Measurements from ENCODE around the gene CYTH2. TPM values are rescaled to one million over a fixed set of nuclear protein-coding genes. Genes with fewer than 3 reads are reported as not detected.

The CYTH2 gene
- total and polyA plus RNA-seq, 12 donors, result 26.3 to 93.5 (median 52.8) TPM

DNA sequence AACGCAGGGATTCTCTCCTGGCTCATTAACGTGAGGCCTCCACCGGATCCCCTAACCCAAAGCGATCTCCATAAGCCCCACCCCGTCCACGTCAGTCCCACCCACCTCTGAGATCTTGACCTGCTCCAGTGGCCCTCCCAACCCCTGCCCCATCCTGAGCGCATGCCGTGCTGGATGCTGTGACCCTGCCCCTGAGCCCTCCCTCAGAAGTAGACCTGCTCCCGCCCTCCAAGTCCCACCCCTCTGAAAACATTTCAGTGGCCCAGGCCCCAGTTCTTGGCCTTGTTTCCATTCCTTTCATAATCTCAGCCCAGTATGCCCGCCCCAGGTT, 22.6 kb downstream of the CYTH2 start:
- no peak overlapping the region for H3K4me3 ChIP-seq
- intact Hi-C loops (cut with DNase I), result no loop called here
- DNase-seq, result peak in 1 of 7 donors; percentile 48
- no peaks in the 10 kb centered on the region for H3K9me3 ChIP-seq (replicated peaks in 1 of 3)
- H3K27ac ChIP-seq, result no peak overlapping the region
- TF ChIP-seq, protein P1, sequence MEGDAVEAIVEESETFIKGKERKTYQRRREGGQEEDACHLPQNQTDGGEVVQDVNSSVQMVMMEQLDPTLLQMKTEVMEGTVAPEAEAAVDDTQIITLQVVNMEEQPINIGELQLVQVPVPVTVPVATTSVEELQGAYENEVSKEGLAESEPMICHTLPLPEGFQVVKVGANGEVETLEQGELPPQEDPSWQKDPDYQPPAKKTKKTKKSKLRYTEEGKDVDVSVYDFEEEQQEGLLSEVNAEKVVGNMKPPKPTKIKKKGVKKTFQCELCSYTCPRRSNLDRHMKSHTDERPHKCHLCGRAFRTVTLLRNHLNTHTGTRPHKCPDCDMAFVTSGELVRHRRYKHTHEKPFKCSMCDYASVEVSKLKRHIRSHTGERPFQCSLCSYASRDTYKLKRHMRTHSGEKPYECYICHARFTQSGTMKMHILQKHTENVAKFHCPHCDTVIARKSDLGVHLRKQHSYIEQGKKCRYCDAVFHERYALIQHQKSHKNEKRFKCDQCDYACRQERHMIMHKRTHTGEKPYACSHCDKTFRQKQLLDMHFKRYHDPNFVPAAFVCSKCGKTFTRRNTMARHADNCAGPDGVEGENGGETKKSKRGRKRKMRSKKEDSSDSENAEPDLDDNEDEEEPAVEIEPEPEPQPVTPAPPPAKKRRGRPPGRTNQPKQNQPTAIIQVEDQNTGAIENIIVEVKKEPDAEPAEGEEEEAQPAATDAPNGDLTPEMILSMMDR (IDR thresholded peaks at IDR 0.05), result no peak
- no peaks in the 10 kb centered on the region for H3K27me3 ChIP-seq
- H3K4me1 ChIP-seq (replicated peaks in 1 of 2), result peaks cover 16 to 24% of the 10 kb centered on the region in 2 donors
- 33 to 47% (median 39%) methylated on average over 9 to 10 of the region's 10 CpGs for WGBS, 4 donors
- H3K36me3 ChIP-seq (replicated peaks in 1 of 2), result no peaks in the 10 kb centered on the region

GRCh38 chr19:48492925-48493717, 24.0 kb downstream of the CYTH2 start:
- Histone ChIP-seq H3K4me1 (replicated peaks in 1 of 2) (peaks cover 14 to 17% of the 10 kb centered on the region in 2 donors), H3K27ac (peak overlapping the region; percentile 36 to 89 (median 46)), H3K4me3 (peak overlapping the region in 2 of 4 donors; percentile 40 to 64), H3K36me3 (replicated peaks in 1 of 2) (no peaks in the 10 kb centered on the region), H3K9me3 (replicated peaks in 1 of 3) (no peaks in the 10 kb centered on the region), H3K27me3 (no peaks in the 10 kb centered on the region)
- TF ChIP-seq POLR2A (IDR thresholded peaks at IDR 0.05), result peak in 1 of 2 donors; percentile 56
- TF ChIP-seq, protein P1 (IDR thresholded peaks at IDR 0.05), result no peak
- DNase-seq, result peak; percentile 98 to 99 (median 99)
- WGBS, 4 donors, result 1 to 5% (median 2%) methylated on average over 15 to 47 of the region's 47 CpGs
- intact Hi-C loops (cut with DNase I), result no loop called here

DNA sequence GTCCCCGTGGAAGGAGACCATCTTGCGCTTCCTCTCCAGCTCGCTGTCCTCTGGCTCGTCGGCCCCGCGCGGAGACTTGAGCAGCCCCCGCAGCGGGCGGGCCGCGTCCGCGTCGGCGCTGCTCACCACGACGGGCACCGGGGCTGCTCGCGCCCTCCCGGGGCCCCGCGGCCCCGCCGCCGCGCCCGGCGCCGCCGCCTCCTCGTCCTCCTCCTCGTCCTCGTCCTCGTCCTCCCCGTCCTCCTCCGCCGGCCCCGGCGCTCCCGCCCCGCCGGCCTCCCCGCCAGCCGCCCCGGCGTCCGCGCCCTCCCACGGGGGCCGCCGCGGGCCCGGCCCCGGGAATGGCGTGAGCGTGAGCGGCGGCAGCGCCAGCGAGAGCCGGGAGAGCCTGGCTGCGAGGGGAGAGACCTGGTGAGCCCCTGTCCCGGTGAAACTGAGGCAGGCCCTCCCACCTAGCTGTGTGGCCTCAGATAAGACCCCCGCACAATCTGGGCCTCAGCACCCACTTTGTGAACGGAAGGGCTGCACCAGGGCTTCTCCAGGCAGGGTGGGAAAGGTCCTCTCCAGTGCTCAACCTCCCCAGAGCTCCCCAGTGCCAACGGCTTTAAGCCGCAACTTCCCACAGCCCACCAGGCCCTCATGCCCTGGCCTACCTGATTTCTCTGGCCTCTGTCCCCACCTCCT, 24.7 kb downstream of the CYTH2 start:
- no peaks in the 10 kb centered on the region for H3K27me3 ChIP-seq
- peak in 1 of 7 donors; percentile 48 for DNase-seq
- peak overlapping the region in 3 of 5 donors; percentile 36 to 89 (median 44) for H3K27ac ChIP-seq
- intact Hi-C loops (cut with DNase I), result no loop called here
- H3K36me3 ChIP-seq (replicated peaks in 1 of 2), result no peaks in the 10 kb centered on the region
- H3K4me1 ChIP-seq (replicated peaks in 1 of 2), result peaks cover 14 to 15% of the 10 kb centered on the region in 2 donors
- H3K4me3 ChIP-seq, result peak overlapping the region in 2 of 4 donors; percentile 40 to 64
- no peaks in the 10 kb centered on the region for H3K9me3 ChIP-seq (replicated peaks in 1 of 3)
- 4 to 40% (median 18%) methylated on average over 5 to 70 of the region's 70 CpGs for WGBS, 4 donors
- TF ChIP-seq POLR2A (IDR thresholded peaks at IDR 0.05), result peak in 1 of 2 donors; percentile 62
- TF ChIP-seq, protein P1 (IDR thresholded peaks at IDR 0.05), result no peak

DNA sequence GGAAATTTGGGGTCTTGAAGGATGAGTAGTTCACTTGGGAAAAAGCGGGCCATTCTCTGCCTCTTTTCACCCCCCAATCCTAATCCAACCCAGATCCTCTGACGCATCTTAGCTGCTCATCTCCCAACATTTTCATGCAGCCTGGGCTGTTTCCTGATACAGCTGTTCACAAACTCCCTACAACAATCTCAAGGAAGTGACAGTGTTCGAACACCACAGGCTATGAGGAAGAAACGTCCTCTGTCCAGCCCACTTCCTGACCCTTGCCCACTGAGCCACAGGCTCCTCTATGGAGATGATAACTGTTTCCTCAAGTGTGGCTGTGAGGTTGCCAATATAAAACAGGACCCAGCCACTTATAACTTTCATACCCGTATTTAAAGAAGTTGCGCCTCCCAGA, 26.2 kb downstream of the CYTH2 start:
- 52 to 79% (median 72%) methylated on average over 5 to 6 of the region's 6 CpGs for WGBS, 4 donors

More for the DNA sequence above, 26.2 kb downstream of the CYTH2 start:
- intact Hi-C loops (cut with DNase I), result no loop called here
- no peaks in the 10 kb centered on the region for H3K27me3 ChIP-seq
- no peaks in the 10 kb centered on the region for H3K9me3 ChIP-seq (replicated peaks in 1 of 3)
- peak overlapping the region in 2 of 5 donors; percentile 51 to 67 for H3K27ac ChIP-seq
- no peaks in the 10 kb centered on the region for H3K36me3 ChIP-seq (replicated peaks in 1 of 2)
- TF ChIP-seq POLR2A (IDR thresholded peaks at IDR 0.05), result no peak
- TF ChIP-seq, protein P1 (IDR thresholded peaks at IDR 0.05), result no peak
- no peak overlapping the region for H3K4me3 ChIP-seq
- DNase-seq, result peak in 1 of 7 donors; percentile 50
- peaks cover 14 to 15% of the 10 kb centered on the region in 2 donors for H3K4me1 ChIP-seq (replicated peaks in 1 of 2)
